ENCODE measurements around the gene USP32. TPM values are rescaled to one million over a fixed set of nuclear protein-coding genes. Genes with fewer than 3 reads are reported as not detected.

The USP32 gene
- total and polyA plus RNA-seq, 7 experiments from 2014 or later, result 6.6 to 58.1 (median 35.2) TPM

DNA sequence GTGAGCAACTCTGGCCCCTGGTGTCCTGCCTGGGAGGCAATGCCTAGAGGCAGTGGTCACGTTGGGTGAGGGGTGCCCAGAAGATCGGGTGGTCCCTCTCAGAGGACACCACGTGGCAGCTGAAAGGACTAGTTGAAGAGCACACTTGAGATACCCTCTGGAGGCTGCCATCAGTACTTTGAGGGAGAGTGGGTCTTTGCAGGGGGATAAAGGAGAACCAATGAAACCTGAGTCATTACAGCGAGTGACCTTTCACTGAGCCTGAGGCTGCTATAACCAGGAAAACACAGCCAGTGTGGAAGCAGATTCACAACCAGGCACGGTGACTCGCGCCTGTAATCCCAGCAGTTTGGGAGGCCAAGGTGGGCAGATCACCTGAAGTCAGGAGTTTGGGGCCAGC lies 223.3 kb downstream of the USP32 start:
- Histone ChIP-seq H3K4me1 (ENCODE audit: control insufficient read depth in 2 of 2, insufficient read depth in 2 of 2, low read length in 2 of 2) (peaks cover 5 to 13% of the 10 kb centered on the region in 2 donors), H3K27me3 (ENCODE audit: control insufficient read depth in 2 of 2, insufficient read depth in 2 of 2, low read length in 2 of 2) (no peaks in the 10 kb centered on the region), H3K36me3 (ENCODE audit: control insufficient read depth in 2 of 3, insufficient read depth in 3 of 3, low read length in 3 of 3) (no peaks in the 10 kb centered on the region), H3K27ac (ENCODE audit: low read depth, low read length) (no peak overlapping the region), H3K9me3 (ENCODE audit: control insufficient read depth in 2 of 3, low read length in 3 of 3) (no peaks in the 10 kb centered on the region), H3K4me3 (ENCODE audit: low read length) (no peak overlapping the region)
- H3K9me3 Mint-ChIP-seq, result peaks cover 0 to 1% (median 0%) of the 10 kb centered on the region in 11 donors
- peaks cover 7 to 36% (median 14%) of the 10 kb centered on the region in 7 donors for H3K4me1 Mint-ChIP-seq
- intact Hi-C loops (cut with micrococcal nuclease), result no loop called here
- H3K27me3 Mint-ChIP-seq, result no peaks in the 10 kb centered on the region
- ChIA-PET POLR2A (no interaction called here), CTCF (no interaction called here)
- H3K4me3 Mint-ChIP-seq, result no peak overlapping the region
- peaks cover 0 to 2% (median 0%) of the 10 kb centered on the region in 5 donors for H3K36me3 Mint-ChIP-seq
- ATAC-seq (no peak), DNase-seq (no peak)
- H3K27ac Mint-ChIP-seq, result peak overlapping the region in 2 of 9 donors; percentile 13 to 68

DNA sequence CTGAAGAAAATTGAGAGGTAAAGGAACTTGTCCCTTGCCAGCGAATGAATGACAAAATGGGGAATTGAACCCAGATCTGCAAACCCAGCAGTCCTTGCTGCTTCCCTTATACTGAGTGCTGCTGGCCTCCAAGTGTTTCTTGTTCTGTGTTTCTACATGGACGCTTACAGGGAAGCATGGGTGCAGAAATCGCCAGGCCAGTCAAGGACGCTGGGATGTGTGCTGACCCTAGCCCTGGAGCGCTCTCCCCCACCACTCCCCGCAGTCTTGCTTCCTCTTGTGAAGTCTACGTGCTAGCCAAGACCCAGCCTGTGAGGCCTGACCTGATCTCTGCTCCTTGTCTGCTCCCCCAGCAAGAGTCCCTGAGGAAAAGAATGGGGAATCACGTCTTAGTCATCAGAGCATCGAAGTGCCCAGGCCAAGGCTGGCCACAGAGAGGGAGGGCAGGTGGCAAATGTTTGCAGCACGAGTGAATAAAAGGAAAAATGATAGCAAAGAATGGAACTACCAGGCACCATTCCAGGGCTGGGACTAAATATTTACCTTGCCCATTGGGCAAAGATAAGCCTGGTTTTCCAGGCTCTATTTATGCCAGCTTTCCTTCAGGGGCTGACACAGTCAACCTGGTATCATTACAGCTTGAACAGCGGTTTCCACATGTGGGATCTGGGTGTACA lies 224.7 kb downstream of the USP32 start:
- H3K27ac ChIP-seq (ENCODE audit: low read depth, low read length), result no peak overlapping the region
- no peak for ATAC-seq
- intact Hi-C loops (cut with micrococcal nuclease), result no loop called here
- Mint-ChIP-seq H3K36me3 (peaks cover 0 to 2% (median 0%) of the 10 kb centered on the region in 5 donors), H3K27ac (peak overlapping the region in 1 of 9 donors; percentile 14), H3K4me3 (no peak overlapping the region), H3K27me3 (peaks cover 0 to 2% (median 0%) of the 10 kb centered on the region in 5 donors), H3K4me1 (peaks cover 7 to 36% (median 14%) of the 10 kb centered on the region in 7 donors), H3K9me3 (peaks cover 0 to 1% (median 0%) of the 10 kb centered on the region in 11 donors)
- CTCF ChIA-PET, result no interaction called here
- peaks cover 5 to 13% of the 10 kb centered on the region in 2 donors for H3K4me1 ChIP-seq (ENCODE audit: control insufficient read depth in 2 of 2, insufficient read depth in 2 of 2, low read length in 2 of 2)
- DNase-seq, result no peak
- H3K9me3 ChIP-seq (ENCODE audit: control insufficient read depth in 2 of 3, low read length in 3 of 3), result no peaks in the 10 kb centered on the region
- no peak overlapping the region for H3K4me3 ChIP-seq (ENCODE audit: low read length)
- POLR2A ChIA-PET, result no interaction called here
- H3K27me3 ChIP-seq (ENCODE audit: control insufficient read depth in 2 of 2, insufficient read depth in 2 of 2, low read length in 2 of 2), result no peaks in the 10 kb centered on the region
- no peaks in the 10 kb centered on the region for H3K36me3 ChIP-seq (ENCODE audit: control insufficient read depth in 2 of 3, insufficient read depth in 3 of 3, low read length in 3 of 3)

GRCh38 chr17:60165971-60166370 lies 226.0 kb downstream of the USP32 start:
- intact Hi-C loops (cut with micrococcal nuclease), result no loop called here
- no peak overlapping the region for H3K27ac Mint-ChIP-seq
- POLR2A ChIA-PET, result no interaction called here
- Histone ChIP-seq H3K9me3 (ENCODE audit: control insufficient read depth in 2 of 3, low read length in 3 of 3) (no peaks in the 10 kb centered on the region), H3K4me1 (ENCODE audit: control insufficient read depth in 2 of 2, insufficient read depth in 2 of 2, low read length in 2 of 2) (peaks cover 5 to 13% of the 10 kb centered on the region in 2 donors), H3K36me3 (ENCODE audit: control insufficient read depth in 2 of 3, insufficient read depth in 3 of 3, low read length in 3 of 3) (no peaks in the 10 kb centered on the region), H3K27me3 (ENCODE audit: control insufficient read depth in 2 of 2, insufficient read depth in 2 of 2, low read length in 2 of 2) (no peaks in the 10 kb centered on the region), H3K4me3 (ENCODE audit: low read length) (no peak overlapping the region), H3K27ac (ENCODE audit: low read depth, low read length) (no peak overlapping the region)
- H3K4me1 Mint-ChIP-seq, result peaks cover 7 to 34% (median 13%) of the 10 kb centered on the region in 7 donors
- H3K4me3 Mint-ChIP-seq, result no peak overlapping the region
- DNase-seq (no peak), ATAC-seq (no peak)
- H3K9me3 Mint-ChIP-seq, result peaks cover 0 to 1% (median 0%) of the 10 kb centered on the region in 11 donors
- CTCF ChIA-PET, result no interaction called here
- H3K36me3 Mint-ChIP-seq, result peaks cover 0 to 2% (median 0%) of the 10 kb centered on the region in 5 donors
- H3K27me3 Mint-ChIP-seq, result peaks cover 2 to 5% (median 2%) of the 10 kb centered on the region in 5 donors

- POLR2A ChIA-PET, result no interaction called here
- no peak overlapping the region for H3K4me3 Mint-ChIP-seq
- DNase-seq (no peak), ATAC-seq (no peak)
- H3K27ac Mint-ChIP-seq, result no peak overlapping the region
- H3K27me3 ChIP-seq (ENCODE audit: control insufficient read depth in 2 of 2, insufficient read depth in 2 of 2, low read length in 2 of 2), result no peaks in the 10 kb centered on the region
- no peak overlapping the region for H3K4me3 ChIP-seq (ENCODE audit: low read length)
- H3K9me3 ChIP-seq (ENCODE audit: control insufficient read depth in 2 of 3, low read length in 3 of 3), result no peaks in the 10 kb centered on the region
- peaks cover 0 to 1% (median 0%) of the 10 kb centered on the region in 11 donors for H3K9me3 Mint-ChIP-seq
- H3K27me3 Mint-ChIP-seq, result peaks cover 6 to 13% (median 7%) of the 10 kb centered on the region in 5 donors
- no peak overlapping the region for H3K27ac ChIP-seq (ENCODE audit: low read depth, low read length)
- intact Hi-C loops (cut with micrococcal nuclease), result no loop called here
- H3K4me1 Mint-ChIP-seq, result peaks cover 2 to 26% (median 6%) of the 10 kb centered on the region in 7 donors
- H3K36me3 Mint-ChIP-seq, result peaks cover 0 to under 1% (median 0%) of the 10 kb centered on the region in 5 donors
- no peaks in the 10 kb centered on the region for H3K36me3 ChIP-seq (ENCODE audit: control insufficient read depth in 2 of 3, insufficient read depth in 3 of 3, low read length in 3 of 3)
- CTCF ChIA-PET, result no interaction called here
- H3K4me1 ChIP-seq (ENCODE audit: control insufficient read depth in 2 of 2, insufficient read depth in 2 of 2, low read length in 2 of 2), result peaks cover under 1 to 5% of the 10 kb centered on the region in 2 donors
Measured at GRCh38 chr17:60165223-60165622, 226.7 kb downstream of the USP32 start.

DNA sequence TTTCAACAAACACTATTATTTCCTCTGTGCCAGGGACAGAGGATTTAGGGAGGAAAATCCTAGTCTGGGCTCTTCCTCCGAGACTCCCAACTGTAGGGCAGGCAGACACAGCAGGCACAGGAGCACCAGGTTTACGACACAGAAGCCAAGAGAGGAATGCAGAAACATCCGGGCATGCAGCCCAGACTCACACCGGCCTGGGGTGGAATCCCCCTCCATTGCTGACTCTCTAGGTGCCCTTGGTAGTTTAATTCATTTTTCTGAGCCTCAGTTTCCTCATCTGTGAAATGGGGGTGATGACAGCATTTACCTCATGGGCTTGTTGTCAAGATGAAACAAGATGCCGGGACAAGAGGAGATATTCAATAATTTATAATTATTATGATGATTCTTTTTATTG lies 227.2 kb downstream of the USP32 start:
- Histone ChIP-seq H3K4me3 (ENCODE audit: low read length) (no peak overlapping the region), H3K9me3 (ENCODE audit: control insufficient read depth in 2 of 3, low read length in 3 of 3) (no peaks in the 10 kb centered on the region), H3K4me1 (ENCODE audit: control insufficient read depth in 2 of 2, insufficient read depth in 2 of 2, low read length in 2 of 2) (no peaks in the 10 kb centered on the region), H3K27ac (ENCODE audit: low read depth, low read length) (no peak overlapping the region), H3K27me3 (ENCODE audit: control insufficient read depth in 2 of 2, insufficient read depth in 2 of 2, low read length in 2 of 2) (no peaks in the 10 kb centered on the region), H3K36me3 (ENCODE audit: control insufficient read depth in 2 of 3, insufficient read depth in 3 of 3, low read length in 3 of 3) (no peaks in the 10 kb centered on the region)
- intact Hi-C loops (cut with micrococcal nuclease), result no loop called here
- no peaks in the 10 kb centered on the region for H3K36me3 Mint-ChIP-seq
- DNase-seq (no peak), ATAC-seq (no peak)
- ChIA-PET CTCF (no interaction called here), POLR2A (no interaction called here)
- H3K27me3 Mint-ChIP-seq, result peaks cover 7 to 18% (median 12%) of the 10 kb centered on the region in 5 donors
- peaks cover 0 to 1% (median 0%) of the 10 kb centered on the region in 11 donors for H3K9me3 Mint-ChIP-seq
- H3K27ac Mint-ChIP-seq, result no peak overlapping the region
- H3K4me1 Mint-ChIP-seq, result peaks cover 0 to 21% (median under 1%) of the 10 kb centered on the region in 7 donors
- no peak overlapping the region for H3K4me3 Mint-ChIP-seq

- H3K36me3 ChIP-seq (ENCODE audit: control insufficient read depth in 2 of 3, insufficient read depth in 3 of 3, low read length in 3 of 3), result no peaks in the 10 kb centered on the region
- Mint-ChIP-seq H3K36me3 (no peaks in the 10 kb centered on the region), H3K27ac (no peak overlapping the region), H3K4me1 (peaks cover 0 to 19% (median 0%) of the 10 kb centered on the region in 7 donors), H3K27me3 (peaks cover 7 to 21% (median 13%) of the 10 kb centered on the region in 5 donors), H3K4me3 (no peak overlapping the region), H3K9me3 (peaks cover 0 to 1% (median 0%) of the 10 kb centered on the region in 11 donors)
- intact Hi-C loops (cut with micrococcal nuclease), result no loop called here
- H3K9me3 ChIP-seq (ENCODE audit: control insufficient read depth in 2 of 3, low read length in 3 of 3), result no peaks in the 10 kb centered on the region
- no peak for DNase-seq
- no peak overlapping the region for H3K27ac ChIP-seq (ENCODE audit: low read depth, low read length)
- H3K27me3 ChIP-seq (ENCODE audit: control insufficient read depth in 2 of 2, insufficient read depth in 2 of 2, low read length in 2 of 2), result no peaks in the 10 kb centered on the region
- H3K4me3 ChIP-seq (ENCODE audit: low read length), result no peak overlapping the region
- POLR2A ChIA-PET, result no interaction called here
- CTCF ChIA-PET, result no interaction called here
- H3K4me1 ChIP-seq (ENCODE audit: control insufficient read depth in 2 of 2, insufficient read depth in 2 of 2, low read length in 2 of 2), result no peaks in the 10 kb centered on the region
- ATAC-seq, result no peak
Measured at GRCh38 chr17:60164164-60164563, 227.8 kb downstream of the USP32 start.
